ENCODE results near the gene EXOC2. TPM values are rescaled to one million over a fixed set of nuclear protein-coding genes. Genes with fewer than 3 reads are reported as not detected.
A peak's percentile ranks its signal among the peaks of the same experiment; 100 is the strongest.

EXOC2 gene
- total RNA-seq, 1 experiment from 2014 or later: 45.7 TPM

DNA sequence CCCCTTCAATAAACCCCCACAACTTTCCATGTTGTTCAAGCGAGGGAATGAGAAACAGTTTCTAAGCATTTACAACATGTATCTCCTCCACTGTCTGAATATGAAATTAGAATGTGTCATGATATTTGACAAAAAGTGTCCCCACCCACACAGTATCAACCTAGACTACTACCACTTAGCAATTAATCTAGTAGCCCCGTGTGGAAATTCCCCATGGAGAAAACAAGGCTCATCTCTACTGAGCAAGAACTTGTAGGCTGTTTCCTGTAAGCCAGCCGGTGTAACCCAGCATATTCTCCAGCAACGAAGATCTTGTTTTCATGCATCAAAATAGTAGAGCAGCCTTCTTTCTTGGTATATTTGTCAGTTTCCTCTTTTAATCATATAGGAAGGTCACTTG lies 186.4 kb downstream of the EXOC2 start:
- no peaks in the 10 kb centered on the region for H3K36me3 Mint-ChIP-seq
- ATAC-seq: no peak
- H3K4me1 Mint-ChIP-seq: peaks cover 24% of the 10 kb centered on the region
- CTCF ChIA-PET: no interaction called here
- no peaks in the 10 kb centered on the region for H3K27me3 Mint-ChIP-seq (ENCODE audit: low read depth)
- no peaks in the 10 kb centered on the region for H3K9me3 Mint-ChIP-seq
- H3K4me3 Mint-ChIP-seq: no peak overlapping the region
- POLR2A ChIA-PET: no interaction called here
- TF ChIP-seq ZNF512 (CRISPR knock-in tag; IDR thresholded peaks at IDR 0.05; ENCODE audit: borderline replicate concordance): no peak
- no peak for TF ChIP-seq TEAD4 (CRISPR knock-in tag; IDR thresholded peaks at IDR 0.05)
- no peak for TF ChIP-seq OVOL2 (CRISPR knock-in tag; IDR thresholded peaks at IDR 0.05; ENCODE audit: borderline replicate concordance)
- no peak for TF ChIP-seq RELA (CRISPR knock-in tag; IDR thresholded peaks at IDR 0.05; ENCODE audit: borderline replicate concordance)
- no peak for TF ChIP-seq ZMAT4 (CRISPR knock-in tag; IDR thresholded peaks at IDR 0.05)
- no peak for TF ChIP-seq ZNF425 (CRISPR knock-in tag; conservative IDR thresholded peaks at IDR 0.05)
- TF ChIP-seq ELF4 (CRISPR knock-in tag; IDR thresholded peaks at IDR 0.05; ENCODE audit: low read depth): no peak
- no peak overlapping the region for H3K27ac Mint-ChIP-seq
- no peak for DNase-seq (ENCODE audit: low spot score)

- Mint-ChIP-seq H3K4me1 (peaks cover 24% of the 10 kb centered on the region), H3K36me3 (no peaks in the 10 kb centered on the region), H3K4me3 (no peak overlapping the region), H3K9me3 (no peaks in the 10 kb centered on the region), H3K27me3 (ENCODE audit: low read depth) (no peaks in the 10 kb centered on the region), H3K27ac (peak overlapping the region; percentile 22; the same call in 1 of the 2 replicates)
- TF ChIP-seq MLX (CRISPR knock-in tag; IDR thresholded peaks at IDR 0.05): no peak
- TF ChIP-seq SP1 (CRISPR knock-in tag; conservative IDR thresholded peaks at IDR 0.05): no peak
- TF ChIP-seq E2F1 (CRISPR knock-in tag; IDR thresholded peaks at IDR 0.05): no peak
- no peak for TF ChIP-seq RELA (CRISPR knock-in tag; IDR thresholded peaks at IDR 0.05; ENCODE audit: borderline replicate concordance)
- TF ChIP-seq NR2C2 (CRISPR knock-in tag; IDR thresholded peaks at IDR 0.05): no peak
- no peak for TF ChIP-seq ATF3 (CRISPR knock-in tag; conservative IDR thresholded peaks at IDR 0.05)
- TF ChIP-seq, protein P1, sequence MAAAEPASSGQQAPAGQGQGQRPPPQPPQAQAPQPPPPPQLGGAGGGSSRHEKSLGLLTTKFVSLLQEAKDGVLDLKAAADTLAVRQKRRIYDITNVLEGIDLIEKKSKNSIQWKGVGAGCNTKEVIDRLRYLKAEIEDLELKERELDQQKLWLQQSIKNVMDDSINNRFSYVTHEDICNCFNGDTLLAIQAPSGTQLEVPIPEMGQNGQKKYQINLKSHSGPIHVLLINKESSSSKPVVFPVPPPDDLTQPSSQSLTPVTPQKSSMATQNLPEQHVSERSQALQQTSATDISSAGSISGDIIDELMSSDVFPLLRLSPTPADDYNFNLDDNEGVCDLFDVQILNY (CRISPR knock-in tag; IDR thresholded peaks at IDR 0.05): no peak
- TF ChIP-seq, protein P2, sequence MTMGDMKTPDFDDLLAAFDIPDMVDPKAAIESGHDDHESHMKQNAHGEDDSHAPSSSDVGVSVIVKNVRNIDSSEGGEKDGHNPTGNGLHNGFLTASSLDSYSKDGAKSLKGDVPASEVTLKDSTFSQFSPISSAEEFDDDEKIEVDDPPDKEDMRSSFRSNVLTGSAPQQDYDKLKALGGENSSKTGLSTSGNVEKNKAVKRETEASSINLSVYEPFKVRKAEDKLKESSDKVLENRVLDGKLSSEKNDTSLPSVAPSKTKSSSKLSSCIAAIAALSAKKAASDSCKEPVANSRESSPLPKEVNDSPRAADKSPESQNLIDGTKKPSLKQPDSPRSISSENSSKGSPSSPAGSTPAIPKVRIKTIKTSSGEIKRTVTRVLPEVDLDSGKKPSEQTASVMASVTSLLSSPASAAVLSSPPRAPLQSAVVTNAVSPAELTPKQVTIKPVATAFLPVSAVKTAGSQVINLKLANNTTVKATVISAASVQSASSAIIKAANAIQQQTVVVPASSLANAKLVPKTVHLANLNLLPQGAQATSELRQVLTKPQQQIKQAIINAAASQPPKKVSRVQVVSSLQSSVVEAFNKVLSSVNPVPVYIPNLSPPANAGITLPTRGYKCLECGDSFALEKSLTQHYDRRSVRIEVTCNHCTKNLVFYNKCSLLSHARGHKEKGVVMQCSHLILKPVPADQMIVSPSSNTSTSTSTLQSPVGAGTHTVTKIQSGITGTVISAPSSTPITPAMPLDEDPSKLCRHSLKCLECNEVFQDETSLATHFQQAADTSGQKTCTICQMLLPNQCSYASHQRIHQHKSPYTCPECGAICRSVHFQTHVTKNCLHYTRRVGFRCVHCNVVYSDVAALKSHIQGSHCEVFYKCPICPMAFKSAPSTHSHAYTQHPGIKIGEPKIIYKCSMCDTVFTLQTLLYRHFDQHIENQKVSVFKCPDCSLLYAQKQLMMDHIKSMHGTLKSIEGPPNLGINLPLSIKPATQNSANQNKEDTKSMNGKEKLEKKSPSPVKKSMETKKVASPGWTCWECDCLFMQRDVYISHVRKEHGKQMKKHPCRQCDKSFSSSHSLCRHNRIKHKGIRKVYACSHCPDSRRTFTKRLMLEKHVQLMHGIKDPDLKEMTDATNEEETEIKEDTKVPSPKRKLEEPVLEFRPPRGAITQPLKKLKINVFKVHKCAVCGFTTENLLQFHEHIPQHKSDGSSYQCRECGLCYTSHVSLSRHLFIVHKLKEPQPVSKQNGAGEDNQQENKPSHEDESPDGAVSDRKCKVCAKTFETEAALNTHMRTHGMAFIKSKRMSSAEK (CRISPR knock-in tag; IDR thresholded peaks at IDR 0.05; ENCODE audit: borderline replicate concordance): no peak
- no peak for TF ChIP-seq GABPB1 (CRISPR knock-in tag; IDR thresholded peaks at IDR 0.05)
- no peak for DNase-seq (ENCODE audit: low spot score)
- no peak for ATAC-seq
- POLR2A ChIA-PET: no interaction called here
- CTCF ChIA-PET: no interaction called here
Observed at GRCh38 chr6:505374-505773, 187.6 kb downstream of the EXOC2 start.

Measured in WTC11 (cell line).